AG10803 (cell line): ENCODE measurements around the gene MVB12A.
A peak's percentile ranks its signal among the peaks of the same experiment; 100 is the strongest.

Experiments used
- DNase-seq: peaks from one replicate; pipeline ENCODE4 v3.0.0; 2010; ENCODE audit warnings: low read depth
- H3K4me3 ChIP-seq: 2 replicates; pipeline ENCODE4 v1.5.1; 2011; ENCODE audit warnings: mild to moderate bottlenecking, low read length, control low read depth
- TF ChIP-seq, protein P1 (sequence below): conservative IDR thresholded peaks from 2 replicates; pipeline ENCODE4 v1.5.1; 2011; ENCODE audit warnings: mild to moderate bottlenecking, low read length, control low read depth, inconsistent platforms

Gene MVB12A

DNA sequence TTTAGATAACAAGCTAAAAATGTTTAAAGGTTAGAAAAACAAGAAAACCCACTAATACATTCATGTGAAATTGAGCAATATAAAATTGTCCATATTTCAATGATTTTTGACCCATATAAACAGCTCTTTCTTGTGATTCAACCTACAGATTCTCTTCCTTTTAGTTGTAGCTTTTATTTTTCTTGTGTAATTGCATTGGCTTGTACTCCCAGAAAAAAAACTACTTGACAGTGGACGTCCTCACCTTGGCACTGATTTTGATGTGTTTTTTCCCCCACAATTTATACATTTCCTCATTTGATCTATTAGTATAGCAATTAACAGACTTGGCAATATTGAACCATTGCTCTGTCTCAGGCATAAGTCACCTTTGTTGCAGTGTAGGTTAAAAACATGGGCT lies 30.6 kb upstream of the MVB12A start:
- TF ChIP-seq, protein P1, sequence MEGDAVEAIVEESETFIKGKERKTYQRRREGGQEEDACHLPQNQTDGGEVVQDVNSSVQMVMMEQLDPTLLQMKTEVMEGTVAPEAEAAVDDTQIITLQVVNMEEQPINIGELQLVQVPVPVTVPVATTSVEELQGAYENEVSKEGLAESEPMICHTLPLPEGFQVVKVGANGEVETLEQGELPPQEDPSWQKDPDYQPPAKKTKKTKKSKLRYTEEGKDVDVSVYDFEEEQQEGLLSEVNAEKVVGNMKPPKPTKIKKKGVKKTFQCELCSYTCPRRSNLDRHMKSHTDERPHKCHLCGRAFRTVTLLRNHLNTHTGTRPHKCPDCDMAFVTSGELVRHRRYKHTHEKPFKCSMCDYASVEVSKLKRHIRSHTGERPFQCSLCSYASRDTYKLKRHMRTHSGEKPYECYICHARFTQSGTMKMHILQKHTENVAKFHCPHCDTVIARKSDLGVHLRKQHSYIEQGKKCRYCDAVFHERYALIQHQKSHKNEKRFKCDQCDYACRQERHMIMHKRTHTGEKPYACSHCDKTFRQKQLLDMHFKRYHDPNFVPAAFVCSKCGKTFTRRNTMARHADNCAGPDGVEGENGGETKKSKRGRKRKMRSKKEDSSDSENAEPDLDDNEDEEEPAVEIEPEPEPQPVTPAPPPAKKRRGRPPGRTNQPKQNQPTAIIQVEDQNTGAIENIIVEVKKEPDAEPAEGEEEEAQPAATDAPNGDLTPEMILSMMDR, result no peak
- DNase-seq, result no peak
- H3K4me3 ChIP-seq, result no peak overlapping the region

DNA sequence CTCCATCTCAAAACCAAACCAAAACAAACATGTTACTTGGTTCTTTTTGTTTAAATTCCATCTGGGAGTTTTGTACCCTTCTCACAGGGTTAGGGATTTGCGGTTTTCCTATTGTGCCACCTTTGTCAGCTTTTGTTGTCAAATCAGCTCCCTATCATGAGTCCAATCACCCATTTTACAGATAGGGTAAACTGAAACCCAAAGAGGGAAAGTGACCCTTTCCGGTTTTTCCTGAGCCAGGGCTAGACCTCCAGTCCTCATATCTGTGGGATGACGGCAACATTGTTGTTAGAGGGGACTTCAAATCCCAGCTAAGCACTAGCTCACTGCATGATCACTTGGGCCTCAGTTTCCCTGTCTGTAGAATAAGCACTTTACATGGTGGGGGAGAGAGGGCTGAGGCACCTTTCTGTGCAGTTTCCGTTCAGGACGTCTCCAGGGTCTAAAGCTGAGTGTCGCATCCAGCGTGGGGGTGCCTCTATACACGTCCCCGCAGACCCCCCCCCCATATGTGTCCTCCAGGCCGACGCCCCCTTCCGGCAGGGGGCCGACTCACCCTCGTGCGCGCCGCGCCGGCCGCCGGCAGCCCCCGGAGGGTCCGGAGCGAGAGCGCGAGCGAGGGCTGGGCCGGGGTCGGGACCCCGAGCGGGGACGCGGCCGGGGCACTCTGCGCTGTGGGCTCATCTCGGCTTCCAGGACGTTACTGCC lies 29.7 kb upstream of the MVB12A start:
- no peak for DNase-seq
- TF ChIP-seq, protein P1, result no peak; the same call in 1 of the 2 replicates
- H3K4me3 ChIP-seq, result peak overlapping the region; percentile 70

DNA sequence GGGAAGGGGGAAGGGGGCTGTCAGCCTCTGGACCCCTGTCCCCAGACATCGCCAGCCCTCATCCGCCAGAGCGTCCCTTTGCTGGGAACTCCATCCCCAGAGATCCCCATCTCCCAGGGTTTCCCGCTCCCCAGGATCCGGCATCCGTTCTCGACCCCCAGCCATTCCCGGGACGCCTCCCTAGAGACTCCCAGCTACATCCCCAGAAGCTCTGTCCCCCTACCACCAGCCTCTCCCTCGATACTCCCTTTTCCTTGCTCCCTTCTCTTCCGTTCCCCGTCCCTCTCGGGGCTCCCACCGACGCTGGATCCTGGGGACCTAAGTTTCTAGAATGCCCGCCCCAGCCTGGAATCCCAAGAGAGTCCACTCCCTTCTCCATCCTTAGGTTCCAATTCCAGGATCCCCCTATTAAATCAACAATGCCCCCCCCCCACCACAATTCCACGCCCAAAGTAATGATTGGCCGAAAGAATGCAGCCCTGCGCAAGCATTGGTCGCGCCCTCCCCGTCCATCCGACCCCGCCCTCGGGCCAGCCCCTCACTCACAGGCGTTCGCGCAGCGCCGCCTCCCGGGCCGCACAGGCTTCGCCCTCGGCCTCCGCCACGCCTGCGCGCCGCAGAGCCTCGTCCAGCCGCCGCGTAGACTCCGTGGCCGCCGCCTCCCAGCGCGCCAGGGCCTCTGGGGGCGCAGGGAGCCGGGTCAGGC lies 29.0 kb upstream of the MVB12A start:
- TF ChIP-seq, protein P1, result peak; percentile 45
- DNase-seq, result peak; percentile 84
- peak overlapping the region; percentile 70 for H3K4me3 ChIP-seq

DNA sequence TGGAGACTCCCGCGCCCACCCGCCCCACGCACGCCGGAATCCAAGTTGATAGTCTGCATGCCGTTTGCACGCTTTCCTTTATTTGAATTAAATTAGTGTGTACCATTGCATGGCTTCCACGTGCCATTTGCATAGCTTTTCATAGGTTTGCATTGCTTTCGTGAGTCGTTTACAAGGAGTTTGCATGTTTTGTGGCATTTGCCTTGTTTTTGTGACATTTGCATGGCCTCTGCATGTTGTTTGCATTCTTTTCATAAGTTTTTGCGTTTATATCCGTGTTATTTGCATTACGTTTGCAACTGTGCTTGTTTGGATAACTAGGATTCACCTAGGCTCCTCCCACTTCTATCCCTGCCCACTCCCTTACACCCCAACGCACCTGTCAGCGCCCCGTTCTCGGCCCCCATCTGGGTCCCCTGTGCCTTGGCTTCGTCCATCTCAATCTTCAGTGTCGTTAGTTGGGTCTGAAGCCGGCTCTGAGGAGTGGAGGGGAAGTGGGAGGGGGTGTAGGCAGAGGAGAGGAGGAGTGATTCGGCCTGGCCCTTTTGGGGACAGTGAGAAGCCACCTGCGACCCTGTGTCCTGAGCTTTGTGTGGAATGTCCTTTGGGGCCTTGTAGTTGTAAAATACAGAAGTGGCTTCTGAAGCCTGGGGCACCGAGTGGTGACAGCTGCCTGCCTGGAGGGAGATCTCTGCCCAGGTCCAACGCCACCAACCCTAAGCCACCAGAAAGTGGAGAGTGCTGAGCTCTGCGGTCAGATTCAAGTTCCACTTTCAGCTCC lies 28.3 kb upstream of the MVB12A start:
- DNase-seq, result no peak
- H3K4me3 ChIP-seq, result peak overlapping the region; percentile 50
- TF ChIP-seq, protein P1, result no peak

DNA sequence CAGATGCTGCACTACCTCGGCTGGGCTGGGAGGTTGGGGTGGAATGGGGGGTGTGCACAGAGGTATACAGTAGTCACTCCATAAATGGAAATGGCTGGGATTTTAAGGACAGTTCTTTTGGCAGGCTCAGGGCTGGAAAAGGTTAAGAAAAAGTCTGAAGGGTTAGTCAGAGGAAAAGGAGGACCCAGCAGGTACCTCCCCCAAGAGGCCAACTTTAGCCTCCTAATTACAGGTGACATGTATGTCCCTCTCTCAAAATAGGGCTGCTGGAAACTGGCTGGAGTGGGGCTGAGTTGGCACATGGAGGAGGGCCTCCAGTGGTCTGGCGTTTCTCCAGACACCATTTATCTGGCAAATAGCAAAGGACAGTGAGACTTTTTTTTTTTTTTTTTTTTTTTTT lies 26.8 kb upstream of the MVB12A start:
- no peak for DNase-seq
- TF ChIP-seq, protein P1, result no peak
- H3K4me3 ChIP-seq, result no peak overlapping the region

DNA sequence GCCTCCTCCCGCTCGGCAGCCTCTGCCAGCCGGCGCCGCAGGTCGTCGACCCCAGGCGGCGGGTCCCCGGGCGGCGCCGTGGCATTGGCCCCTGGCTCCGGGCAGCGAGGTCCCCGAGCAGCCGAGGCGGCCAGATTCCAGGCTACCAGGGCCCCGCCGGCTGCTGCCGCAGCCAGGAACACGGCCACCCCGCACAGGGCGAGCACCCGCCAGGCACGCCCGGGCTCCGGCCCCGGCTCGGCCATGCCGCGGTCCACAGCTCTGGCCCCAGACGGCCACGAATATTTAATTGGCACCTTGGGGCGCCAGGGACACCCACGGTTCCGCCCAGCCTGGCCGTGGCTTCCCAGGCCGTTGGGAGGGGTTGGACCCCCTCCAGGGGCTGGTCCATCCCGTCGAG lies 25.9 kb upstream of the MVB12A start, which contains the start of gene CCDC194:
TSS of gene CCDC194 (minus strand) at position 283 of the 400 bp plus-strand sequence. CDS start at position 245, 38 bp downstream.
- H3K4me3 ChIP-seq, result no peak within 1 kb of the TSS
- TF ChIP-seq, protein P1, result no peak
- DNase-seq, result no peak
